Choroid plexus epithelial cell (primary cell): Measurements from ENCODE around the gene NRXN2.

Source experiments
- DNase-seq: peaks from one replicate; pipeline ENCODE4 v3.0.0-alpha.2; 2010; ENCODE audit warnings: low read depth
- H3K4me3 ChIP-seq: 2 replicates; pipeline ENCODE4 v1.5.1; 2011; ENCODE audit warnings: low read depth, mild to moderate bottlenecking, control low read depth, low read length, moderate library complexity
- CTCF ChIP-seq: conservative IDR thresholded peaks from 2 replicates; pipeline ENCODE4 v1.5.1; 2011; ENCODE audit warnings: low read depth, mild to moderate bottlenecking, control low read depth, inconsistent platforms, low read length, moderate library complexity

NRXN2 gene

DNA sequence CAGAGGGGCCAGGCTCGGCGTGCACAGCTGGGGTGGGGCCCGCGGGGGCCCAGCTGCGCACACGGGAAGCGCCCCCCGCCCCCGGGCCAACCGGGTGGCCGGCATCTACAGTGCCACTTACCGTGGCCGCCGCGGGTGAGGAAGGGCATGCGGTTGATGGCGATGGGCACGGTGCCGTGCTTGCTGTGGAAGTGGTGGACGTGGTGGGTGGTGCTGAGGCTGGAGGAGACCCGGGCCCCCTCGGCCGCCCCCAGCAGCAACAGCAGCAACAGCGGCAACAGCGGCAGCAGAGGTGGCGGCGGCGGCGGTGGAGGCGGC is 80.6 kb downstream of the NRXN2 start:
- no peak for DNase-seq
- H3K4me3 ChIP-seq = no peak overlapping the region
- TF ChIP-seq CTCF = no peak

- TF ChIP-seq CTCF = no peak
Measured at GRCh38 chr11:64641596-64642417, 81.2 kb downstream of the NRXN2 start.

GRCh38 chr11:64639885-64640284 is 83.1 kb downstream of the NRXN2 start:
- TF ChIP-seq CTCF = no peak
- H3K4me3 ChIP-seq = no peak overlapping the region
- no peak for DNase-seq

More at GRCh38 chr11:64641596-64642417, 81.2 kb downstream of the NRXN2 start:
- no peak overlapping the region for H3K4me3 ChIP-seq
- DNase-seq = no peak

GRCh38 chr11:64638829-64639228 is 84.2 kb downstream of the NRXN2 start:
- no peak for DNase-seq
- no peak overlapping the region for H3K4me3 ChIP-seq

GRCh38 chr11:64638018-64638665 is 84.9 kb downstream of the NRXN2 start:
- DNase-seq = no peak
- TF ChIP-seq CTCF = no peak
- no peak overlapping the region for H3K4me3 ChIP-seq

More at GRCh38 chr11:64638829-64639228, 84.2 kb downstream of the NRXN2 start:
- TF ChIP-seq CTCF = no peak

GRCh38 chr11:64637334-64638017 is 85.5 kb downstream of the NRXN2 start:
- H3K4me3 ChIP-seq = no peak overlapping the region
- no peak for TF ChIP-seq CTCF
- no peak for DNase-seq
